ENCODE measurements around the gene HTATSF1.
A peak's percentile ranks its signal among the peaks of the same experiment; 100 is the strongest.

Gene HTATSF1, protein sequence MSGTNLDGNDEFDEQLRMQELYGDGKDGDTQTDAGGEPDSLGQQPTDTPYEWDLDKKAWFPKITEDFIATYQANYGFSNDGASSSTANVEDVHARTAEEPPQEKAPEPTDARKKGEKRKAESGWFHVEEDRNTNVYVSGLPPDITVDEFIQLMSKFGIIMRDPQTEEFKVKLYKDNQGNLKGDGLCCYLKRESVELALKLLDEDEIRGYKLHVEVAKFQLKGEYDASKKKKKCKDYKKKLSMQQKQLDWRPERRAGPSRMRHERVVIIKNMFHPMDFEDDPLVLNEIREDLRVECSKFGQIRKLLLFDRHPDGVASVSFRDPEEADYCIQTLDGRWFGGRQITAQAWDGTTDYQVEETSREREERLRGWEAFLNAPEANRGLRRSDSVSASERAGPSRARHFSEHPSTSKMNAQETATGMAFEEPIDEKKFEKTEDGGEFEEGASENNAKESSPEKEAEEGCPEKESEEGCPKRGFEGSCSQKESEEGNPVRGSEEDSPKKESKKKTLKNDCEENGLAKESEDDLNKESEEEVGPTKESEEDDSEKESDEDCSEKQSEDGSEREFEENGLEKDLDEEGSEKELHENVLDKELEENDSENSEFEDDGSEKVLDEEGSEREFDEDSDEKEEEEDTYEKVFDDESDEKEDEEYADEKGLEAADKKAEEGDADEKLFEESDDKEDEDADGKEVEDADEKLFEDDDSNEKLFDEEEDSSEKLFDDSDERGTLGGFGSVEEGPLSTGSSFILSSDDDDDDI
- long read RNA-seq, donor 1, transcript HTATSF1-201 (9 exons, 2,775 nt), result major isoform, 20 of 82 reads
- long read RNA-seq, donor 1, transcript HTATSF1-204 (10 exons, 3,019 nt), result minor isoform, 6 of 82 reads
- long read RNA-seq, donor 1, partial matches to known transcripts, result 55 of 82 reads
- long read RNA-seq, donor 1, other reads (novel, unspliced or antisense), result 0 of 82 reads
- long read RNA-seq, donor 2, transcript HTATSF1-204 (10 exons, 3,019 nt), result major isoform, 5 of 10 reads
- long read RNA-seq, donor 2, partial matches to known transcripts, result 0 of 10 reads
- long read RNA-seq, donor 2, other reads (novel, unspliced or antisense), result 0 of 10 reads
- long read RNA-seq, donor 3, transcript HTATSF1-201 (9 exons, 2,775 nt), result major isoform, 15 of 19 reads
- long read RNA-seq, donor 3, partial matches to known transcripts, result 0 of 19 reads
- long read RNA-seq, donor 3, other reads (novel, unspliced or antisense), result 0 of 19 reads
- long read RNA-seq, donor 4, transcript HTATSF1-201 (9 exons, 2,775 nt), result major isoform, 10 of 44 reads
- long read RNA-seq, donor 4, transcript HTATSF1-204 (10 exons, 3,019 nt), result minor isoform, 8 of 44 reads
- long read RNA-seq, donor 4, partial matches to known transcripts, result 25 of 44 reads
- long read RNA-seq, donor 4, other reads (novel, unspliced or antisense), result 0 of 44 reads
- long read RNA-seq, donor 5, transcript HTATSF1-201 (9 exons, 2,775 nt), result major isoform, 19 of 67 reads
- long read RNA-seq, donor 5, transcript HTATSF1-204 (10 exons, 3,019 nt), result minor isoform, 9 of 67 reads
- long read RNA-seq, donor 5, partial matches to known transcripts, result 37 of 67 reads
- long read RNA-seq, donor 5, other reads (novel, unspliced or antisense), result 0 of 67 reads
- long read RNA-seq, donor 6, transcript HTATSF1-204 (10 exons, 3,019 nt), result major isoform, 8 of 20 reads
- long read RNA-seq, donor 6, partial matches to known transcripts, result 8 of 20 reads
- long read RNA-seq, donor 6, other reads (novel, unspliced or antisense), result 0 of 20 reads
- long read RNA-seq, donor 7, transcript HTATSF1-201 (9 exons, 2,775 nt), result major isoform, 20 of 58 reads
- long read RNA-seq, donor 7, transcript HTATSF1-204 (10 exons, 3,019 nt), result minor isoform, 12 of 58 reads
- long read RNA-seq, donor 7, transcript HTATSF1-203 (6 exons, 1,014 nt), result minor isoform, 6 of 58 reads
- long read RNA-seq, donor 7, partial matches to known transcripts, result 19 of 58 reads
- long read RNA-seq, donor 7, other reads (novel, unspliced or antisense), result 0 of 58 reads
- long read RNA-seq, donor 8, transcript HTATSF1-201 (9 exons, 2,775 nt), result major isoform, 19 of 24 reads
- long read RNA-seq, donor 8, partial matches to known transcripts, result 0 of 24 reads
- long read RNA-seq, donor 8, other reads (novel, unspliced or antisense), result 0 of 24 reads

DNA sequence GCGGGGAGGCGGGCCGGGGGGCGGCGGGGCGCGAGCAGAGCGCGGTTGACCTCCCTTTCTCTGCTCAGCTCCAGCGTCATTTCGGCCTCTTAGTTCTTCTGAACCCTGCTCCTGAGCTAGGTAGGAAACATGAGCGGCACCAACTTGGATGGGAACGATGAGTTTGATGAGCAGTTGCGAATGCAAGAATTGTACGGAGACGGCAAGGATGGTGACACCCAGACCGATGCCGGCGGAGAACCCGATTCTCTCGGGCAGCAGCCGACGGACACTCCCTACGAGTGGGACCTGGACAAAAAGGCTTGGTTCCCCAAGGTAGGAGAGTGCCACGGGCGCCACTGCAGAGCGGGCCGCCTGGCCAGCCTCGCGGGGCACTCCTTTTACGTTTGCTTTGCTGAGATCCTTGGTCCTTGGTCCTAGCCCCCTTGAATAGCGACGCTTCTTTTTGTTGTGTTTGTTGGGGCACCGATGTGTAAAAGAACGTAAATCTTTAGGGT lies at the start of gene HTATSF1:
Gene HTATSF1, plus strand, starts transcription at position 37 of the 497 bp plus-strand sequence. Its CDS starts 93 bp downstream, at position 130.
- DNase-seq, result peak; percentile 64

DNA sequence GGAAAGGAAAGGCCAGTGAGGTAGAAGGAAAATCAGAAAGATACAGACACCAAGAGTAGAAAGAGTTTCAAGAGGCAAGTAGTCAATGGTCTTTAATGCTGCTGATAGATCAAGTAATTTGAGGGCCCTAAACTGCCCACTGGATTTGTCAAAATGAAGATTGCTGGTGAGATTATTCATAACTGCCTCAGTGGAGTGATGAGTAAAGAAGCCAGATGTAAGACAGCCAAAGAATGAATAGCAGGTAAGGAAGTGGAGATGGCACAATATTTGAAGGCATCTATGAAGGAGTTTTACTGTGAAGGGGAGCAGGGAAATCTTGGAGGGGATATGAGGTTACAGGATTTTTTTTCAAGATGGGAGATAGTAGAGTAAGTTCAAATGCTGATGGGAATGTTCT lies 49.4 kb upstream of the HTATSF1 start:
- DNase-seq, result no peak

- DNase-seq, result no peak
Observed at GRCh38 chrX:136450050-136450830, 47.2 kb upstream of the HTATSF1 start.

DNA sequence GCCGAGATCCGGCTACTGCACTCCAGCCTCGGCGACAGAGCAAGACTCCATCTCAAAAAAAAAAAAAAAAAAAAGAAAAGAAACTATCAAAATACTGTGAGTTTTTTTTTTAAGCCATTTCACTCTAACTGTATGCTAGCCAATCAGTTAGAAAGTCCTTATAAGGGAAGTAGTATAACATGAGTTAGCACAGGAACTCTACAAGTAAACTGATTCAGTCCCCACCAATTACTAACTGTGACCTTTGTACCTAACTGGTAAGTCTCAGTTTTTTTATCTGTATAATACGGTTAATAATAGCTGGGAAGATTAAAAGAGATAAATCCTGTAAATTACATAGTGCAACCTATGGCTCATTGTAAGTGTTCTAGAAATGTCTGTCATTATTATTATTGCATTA lies 44.8 kb upstream of the HTATSF1 start:
- no peak for DNase-seq

DNA sequence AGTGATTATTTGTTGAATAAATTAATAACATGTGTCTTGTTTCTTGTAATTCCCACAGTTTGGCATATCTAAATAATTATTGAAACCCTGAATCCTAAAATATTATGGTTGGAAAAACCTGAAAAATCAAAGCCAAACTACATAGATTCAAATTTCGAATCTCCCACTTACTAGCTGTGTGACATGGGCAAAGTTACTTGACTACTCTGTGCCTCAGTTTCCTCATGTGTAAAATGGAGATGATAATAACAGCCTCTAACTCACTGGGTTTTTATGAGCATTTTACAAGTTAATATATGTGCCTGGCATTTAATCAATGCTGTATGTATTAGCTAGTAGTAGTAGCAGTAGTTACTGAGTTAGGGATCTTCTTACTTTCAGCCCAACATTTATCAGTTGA lies 44.3 kb upstream of the HTATSF1 start:
- DNase-seq, result no peak

- no peak for DNase-seq
Observed at GRCh38 chrX:136453771-136454170, 43.6 kb upstream of the HTATSF1 start.

DNA sequence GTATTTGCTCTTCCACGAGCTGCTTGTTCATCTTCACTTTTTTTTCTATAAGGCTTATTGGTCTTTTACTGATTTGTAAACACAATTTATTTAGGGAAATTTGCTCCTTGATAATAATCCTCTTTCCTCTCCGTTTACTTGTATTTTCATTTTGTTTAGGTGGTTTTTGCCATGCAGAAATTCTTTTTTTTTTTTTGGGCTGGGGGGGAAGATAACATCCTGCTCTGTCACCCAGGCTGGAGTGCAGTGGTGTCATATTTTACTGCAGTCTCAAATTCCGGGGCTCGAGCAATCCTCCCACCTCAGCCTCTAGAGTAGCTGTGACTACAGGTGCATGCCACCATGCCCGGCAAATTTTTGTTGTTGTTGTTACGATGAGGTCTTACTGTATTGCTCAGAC lies 41.3 kb upstream of the HTATSF1 start:
- DNase-seq, result no peak

DNA sequence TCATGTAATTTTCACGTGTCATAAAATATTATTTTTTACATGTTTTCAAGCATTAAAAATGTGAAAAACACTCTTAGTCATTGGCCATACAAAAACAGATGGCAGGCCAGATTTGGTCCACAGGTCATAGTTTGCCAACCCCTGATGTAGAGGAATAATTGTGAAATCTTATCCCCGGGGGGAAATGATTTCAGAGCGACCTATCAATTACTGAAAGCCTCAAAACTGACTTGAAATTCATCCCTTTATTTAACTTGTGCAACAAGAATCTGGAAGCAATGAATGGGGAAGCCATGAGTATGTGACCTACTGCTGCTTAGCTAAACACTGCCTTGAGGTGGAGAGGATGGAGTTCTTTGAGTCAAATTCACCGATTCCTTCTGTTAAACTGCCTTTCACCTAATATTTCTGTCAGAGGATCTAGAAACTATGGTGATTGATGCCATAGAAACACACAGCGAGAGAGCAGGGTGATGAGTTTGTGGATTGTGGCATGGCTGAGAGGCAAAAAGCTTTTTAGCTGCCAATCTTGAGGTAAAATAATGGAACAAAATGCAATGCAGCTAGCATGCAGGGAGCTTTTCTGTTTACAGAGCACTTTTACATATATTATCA lies 40.0 kb upstream of the HTATSF1 start:
- DNase-seq, result no peak

DNA sequence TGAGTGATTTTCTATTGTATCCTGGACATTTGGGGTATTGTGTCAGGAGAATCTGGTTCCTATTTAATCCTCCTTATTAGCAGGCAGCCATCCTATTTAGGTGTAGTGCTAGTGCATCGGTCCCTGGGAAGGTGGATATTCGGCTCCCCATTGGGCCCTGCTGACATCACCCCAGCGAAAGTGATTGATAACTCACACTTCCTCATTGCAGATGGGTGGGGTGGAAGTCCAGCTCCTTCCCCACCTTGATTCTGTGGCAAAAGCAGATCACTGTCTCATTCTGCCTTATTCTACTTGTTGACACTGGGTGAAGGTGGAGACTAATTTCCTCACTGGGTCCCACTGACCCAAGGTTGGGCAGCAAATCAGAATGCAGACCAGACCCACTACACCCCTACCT lies 32.8 kb upstream of the HTATSF1 start:
- DNase-seq, result no peak

DNA sequence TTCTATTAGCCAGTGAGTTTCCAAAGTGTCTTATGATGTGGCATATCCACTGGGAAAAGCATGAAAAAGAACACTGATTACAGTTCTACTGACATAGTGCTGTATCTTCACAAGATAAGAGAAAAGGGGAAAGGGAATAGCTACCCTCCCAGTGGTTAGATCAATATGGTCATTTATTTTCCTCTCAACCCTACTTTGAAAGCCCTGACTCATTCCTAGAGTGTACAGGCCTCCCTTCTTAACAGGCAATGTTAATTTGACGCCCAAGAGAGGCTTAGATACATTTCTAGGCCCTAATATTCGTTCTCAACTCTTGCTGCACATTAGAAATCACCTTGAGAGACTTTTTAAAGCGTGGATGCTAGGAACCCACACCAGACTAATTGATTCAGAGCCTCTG lies 30.1 kb upstream of the HTATSF1 start:
- DNase-seq, result no peak

DNA sequence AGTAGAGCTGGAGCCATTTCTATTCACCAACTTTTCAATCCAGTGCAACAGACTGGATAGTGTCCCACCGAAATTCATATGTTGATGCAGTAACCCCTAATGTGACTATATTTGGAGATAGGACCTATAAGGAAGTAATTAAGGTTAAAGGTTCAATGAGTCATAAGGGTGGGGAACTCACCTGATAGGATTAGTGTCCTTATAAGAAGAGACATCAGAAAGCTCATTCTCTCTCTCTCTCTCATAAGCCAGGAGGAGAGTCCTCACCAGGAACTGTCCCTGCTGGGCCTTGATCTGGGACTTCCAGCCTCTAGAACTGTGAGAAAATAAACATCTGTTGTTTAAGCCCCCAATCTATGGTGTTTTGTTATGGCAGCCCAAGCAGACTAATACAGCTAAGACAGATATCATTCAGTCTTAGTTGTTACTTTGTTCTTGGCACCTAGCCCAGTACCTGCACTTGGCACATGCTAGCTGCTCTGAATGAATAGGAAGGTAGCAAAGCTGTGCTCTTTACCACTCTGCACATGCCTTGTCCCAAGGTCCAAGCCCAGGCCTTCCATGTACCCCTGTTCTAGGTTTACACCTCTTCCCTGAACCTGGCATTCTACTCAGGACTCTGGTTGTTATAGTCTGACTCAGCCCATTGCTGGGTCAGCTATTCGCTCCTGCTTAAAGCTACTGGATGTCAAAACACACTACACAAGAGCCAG lies 28.8 kb upstream of the HTATSF1 start:
- DNase-seq, result no peak

- DNase-seq, result no peak
Observed at GRCh38 chrX:136473663-136474062, 23.7 kb upstream of the HTATSF1 start.

DNA sequence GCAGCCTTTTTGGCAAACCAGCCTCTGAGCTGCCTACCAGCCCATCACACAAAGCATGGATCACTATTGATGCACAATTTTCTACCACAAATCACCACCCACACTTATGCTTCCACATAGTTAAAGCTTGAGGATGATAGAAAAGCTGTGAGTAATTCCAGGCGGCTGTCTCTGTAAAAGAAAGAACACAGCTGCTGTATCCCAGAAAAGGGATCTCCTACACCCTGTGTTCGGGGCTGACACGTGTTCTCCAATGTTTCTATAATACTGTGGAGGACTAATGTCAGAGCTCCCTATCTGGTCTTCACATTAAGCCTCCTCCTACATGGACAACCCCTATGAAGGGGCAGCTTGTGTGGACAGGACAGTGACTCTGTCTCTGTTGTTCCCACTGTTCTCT lies 22.2 kb upstream of the HTATSF1 start:
- DNase-seq, result no peak

- no peak for DNase-seq
Observed at GRCh38 chrX:136476501-136476900, 20.9 kb upstream of the HTATSF1 start.

DNA sequence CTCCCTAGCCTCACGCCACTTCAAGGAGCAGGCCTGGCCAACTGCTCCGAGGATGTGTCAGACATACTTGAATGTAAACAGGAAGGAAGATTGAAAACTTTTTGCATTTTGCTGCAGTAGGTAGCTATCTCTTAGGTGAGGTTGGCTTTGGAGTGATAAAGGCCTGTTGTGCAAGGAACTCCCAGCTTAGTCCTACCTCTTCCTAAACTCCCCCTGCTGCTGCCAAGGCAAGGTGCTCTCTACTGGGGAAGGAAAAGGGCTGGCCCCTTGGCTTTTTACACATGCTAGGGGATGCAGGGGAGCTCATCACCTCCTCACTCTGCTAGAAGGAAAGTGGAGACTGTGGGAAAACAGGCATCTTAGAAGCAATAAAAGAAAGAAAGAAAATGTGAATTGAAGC lies 20.4 kb upstream of the HTATSF1 start:
- DNase-seq, result no peak

DNA sequence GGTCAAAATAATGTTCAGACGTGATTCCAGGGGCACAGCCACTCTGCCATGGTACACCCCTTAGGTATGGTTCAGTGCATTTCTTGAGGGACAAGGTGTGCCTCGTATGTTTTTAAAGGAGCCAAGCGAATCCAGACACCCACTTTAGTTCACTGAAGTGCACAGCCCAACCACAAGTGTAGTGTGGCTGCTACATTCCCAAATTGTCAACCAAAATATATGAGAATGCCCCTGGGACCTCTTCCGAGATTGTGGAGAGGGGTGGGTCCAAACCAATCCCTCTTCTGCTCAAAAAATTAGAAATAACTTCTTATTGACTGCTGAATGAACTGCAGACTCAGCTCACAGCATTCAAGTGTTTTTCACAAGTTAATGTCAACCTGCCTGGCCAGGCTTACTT lies 17.0 kb upstream of the HTATSF1 start:
- no peak for DNase-seq

DNA sequence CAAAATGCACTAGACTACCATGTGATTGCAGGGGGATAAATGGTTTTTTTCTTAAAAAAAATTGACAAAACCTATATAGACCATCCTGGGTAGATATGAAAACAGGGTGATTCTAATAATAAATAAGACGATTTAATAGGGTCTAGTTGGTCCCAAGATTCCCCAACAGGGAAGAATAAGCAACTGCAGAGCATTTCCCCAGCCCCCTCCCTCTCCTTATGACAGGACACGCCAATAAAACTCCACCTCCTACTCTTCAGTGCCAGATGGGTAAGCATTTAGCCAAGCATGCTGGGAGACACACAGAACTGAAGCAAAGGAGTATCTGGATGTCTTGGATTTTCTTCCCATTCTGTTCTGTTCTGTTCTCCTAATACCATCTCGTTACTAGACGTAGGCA lies 9.7 kb upstream of the HTATSF1 start, which contains the start of gene BRS3:
Gene BRS3, plus strand, starts transcription at position 301 of the 400 bp plus-strand sequence. CDS start 168 bp downstream, outside the sequence.
- DNase-seq, result no peak

DNA sequence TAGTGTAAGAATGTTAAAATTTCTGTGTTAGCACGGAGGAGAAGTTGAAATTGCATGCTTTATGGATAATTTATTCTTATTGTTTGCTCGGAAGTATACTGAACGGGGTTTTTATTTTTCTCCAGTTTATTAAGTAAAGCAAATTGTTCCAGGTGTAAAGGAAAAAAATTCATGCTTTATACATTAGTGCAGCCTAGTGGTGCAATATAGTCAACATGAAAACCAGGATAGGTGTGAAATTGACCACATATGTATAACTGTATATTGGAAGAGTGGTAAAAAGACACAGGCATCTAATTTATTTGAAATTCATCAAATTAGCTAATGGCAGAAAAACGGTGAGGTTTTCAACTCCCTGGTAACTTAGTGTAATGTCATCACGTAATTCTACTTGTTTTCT lies 8.7 kb upstream of the HTATSF1 start:
- no peak for DNase-seq
